Adrenal gland (tissue), 12 donors: Measurements from ENCODE around the gene VPS54. TPM values are rescaled to one million over a fixed set of nuclear protein-coding genes. Genes with fewer than 3 reads are reported as not detected.

Source experiments
- DNase-seq, 7 donors: peaks; one replicate each; pipeline ENCODE4 v3.0.0-alpha.2; 2019 to 2020
- H3K27ac ChIP-seq, 5 donors: fragments of 200-600 bp; sonication (generic) in 4 of 5; 1 replicate in 3 of 5; 2 replicates in 2 of 5; pipeline versions ENCODE4 v1.5.1 to v1.8.0; 2016 to 2020; ENCODE audit warnings: mild to moderate bottlenecking in 1 of 5
- H3K27me3 ChIP-seq: fragments of 200-600 bp; 2 replicates; pipeline ENCODE4 v1.8.0; 2021
- H3K36me3 ChIP-seq, 2 donors: fragments of 200-600 bp; replicated peaks in 1 of 2; 1 replicate in 1 of 2; 2 replicates in 1 of 2; pipeline versions ENCODE4 v1.5.1 to v1.8.0; 2018 to 2022
- H3K4me1 ChIP-seq, 2 donors: fragments of 200-600 bp; replicated peaks in 1 of 2; 1 replicate in 1 of 2; 2 replicates in 1 of 2; pipeline versions ENCODE4 v1.5.1 to v1.8.0; 2018 to 2021
- H3K4me3 ChIP-seq, 4 donors: fragments of 200-600 bp; sonication (generic) in 3 of 4; one replicate each; pipeline ENCODE4 v1.5.1; 2016 to 2018
- H3K9me3 ChIP-seq, 3 donors: fragments of 200-600 bp; sonication (generic) in 1 of 3; replicated peaks in 1 of 3; 1 replicate in 2 of 3; 2 replicates in 1 of 3; pipeline versions ENCODE4 v1.5.1 to v1.8.0; 2016 to 2021
- CTCF ChIP-seq, 6 experiments: fragments of 450-650 bp in 4 of 6; fragments of 200-600 bp in 2 of 6; sonication (generic) in 1 of 6; IDR thresholded peaks; 1 replicate in 5 of 6; 2 replicates in 1 of 6; pipeline versions ENCODE4 v1.5.1 to v1.8.0; 2016 to 2021; ENCODE audit warnings: antibody characterized with exemption in 6 of 6, mild to moderate bottlenecking in 2 of 6, moderate library complexity in 1 of 6
- POLR2A ChIP-seq, 2 donors: fragments of 450-650 bp; IDR thresholded peaks; one replicate each; pipeline ENCODE4 v1.6.1; 2017; ENCODE audit warnings: antibody characterized with exemption in 2 of 2, mild to moderate bottlenecking in 2 of 2, moderate library complexity in 1 of 2
- WGBS, 4 donors: extraction: QIAGEN DNeasy Blood & Tissue Kit in 2 of 4; methylation state at CpG; one replicate each; pipeline versions ENCODE4 v1.1.5 to v1.1.7; 2013 to 2017; 5-methylcytosine and 5-hydroxymethylcytosine counted together
- intact Hi-C, 2 donors: fragments of 100-400 bp; cut with DNase I; formaldehyde crosslinking; loops; one replicate each; pipeline versions ENCODE4 v1.14.1 to v1.15.0; 2022 to 2023
- polyA plus RNA-seq, 3 donors: library from polyadenylated mRNA; stranded (reverse); fragments of 200-250 nt in 2 of 3; fragments of 350-450 nt in 1 of 3; fragmentation: Illumina TruSeq in 1 of 3; extraction: RNeasy Lipid Tissue Mini Kit (QIAGEN cat#74804) in 1 of 3; gene quantifications; one replicate each; pipeline ENCODE4 v1.2.3, GENCODE V29; 2013 to 2014
- total RNA-seq, 9 donors: library from RNA; depleted of rRNA in 4 of 9; stranded (reverse); fragments of >200 nt in 4 of 9; fragments of 120-200 nt in 1 of 9; fragmentation: NEBNext Ultra II Directional in 1 of 9; extraction: Animal tissue kit (Norgen Biotek cat#: 25700) in 1 of 9; gene quantifications; one replicate each; pipeline versions ENCODE4 v1.1.0 to v1.2.4, GENCODE V29; 2013 to 2023
- donor health status: healthy with polysubstance abuse.
- donor health status: Bipolar disorder and iron deficiency.
- donor health status: DM: yes; HTN: yes; CAD: no.
- donor health status: DM: no; HTN: no; CAD: no.
- donor health status: DM: no; HTN: no; CAD: no.
- donor health status: DM: yes; HTN: yes; CAD: no.

The VPS54 gene
- total and polyA plus RNA-seq, 12 donors, result 15.1 to 38.9 (median 19.0) TPM

- DNase-seq, result peak; percentile 21 to 63 (median 39)
- Histone ChIP-seq H3K36me3 (peaks cover 0 to 68% of the 10 kb centered on the region in 2 donors), H3K9me3 (no peaks in the 10 kb centered on the region), H3K4me1 (no peaks in the 10 kb centered on the region), H3K4me3 (no peak overlapping the region), H3K27ac (no peak overlapping the region), H3K27me3 (no peaks in the 10 kb centered on the region)
- intact Hi-C loops, result no loop called here
- 89 to 96% (median 92%) methylated on average over 6 of the region's 6 CpGs for WGBS, 4 donors
- TF ChIP-seq POLR2A (IDR thresholded peaks at IDR 0.05) (no peak), CTCF (IDR thresholded peaks at IDR 0.05) (peak; percentile 39 to 73 (median 68))
Observed at GRCh38 chr2:63888490-63889402, 130.5 kb downstream of the VPS54 start.

GRCh38 chr2:63888053-63888452, 131.2 kb downstream of the VPS54 start:
- no peaks in the 10 kb centered on the region for H3K27me3 ChIP-seq
- H3K4me3 ChIP-seq, result no peak overlapping the region
- TF ChIP-seq CTCF (IDR thresholded peaks at IDR 0.05) (no peak), POLR2A (IDR thresholded peaks at IDR 0.05) (no peak)
- WGBS, 4 donors, result 92 to 98% (median 96%) methylated on average over 2 of the region's 2 CpGs
- no peak overlapping the region for H3K27ac ChIP-seq
- intact Hi-C loops, result no loop called here
- H3K4me1 ChIP-seq, result no peaks in the 10 kb centered on the region
- H3K9me3 ChIP-seq, result no peaks in the 10 kb centered on the region
- no peak for DNase-seq
- H3K36me3 ChIP-seq, result peaks cover 0 to 71% of the 10 kb centered on the region in 2 donors

- H3K4me1 ChIP-seq, result no peaks in the 10 kb centered on the region
- TF ChIP-seq POLR2A (IDR thresholded peaks at IDR 0.05) (no peak), CTCF (IDR thresholded peaks at IDR 0.05) (no peak)
- intact Hi-C loops, result no loop called here
Observed at GRCh38 chr2:63886445-63886844, 132.8 kb downstream of the VPS54 start.

GRCh38 chr2:63882395-63883105, 136.7 kb downstream of the VPS54 start:
- intact Hi-C loops, result no loop called here
- Histone ChIP-seq H3K27me3 (no peaks in the 10 kb centered on the region), H3K9me3 (no peaks in the 10 kb centered on the region), H3K4me1 (no peaks in the 10 kb centered on the region), H3K4me3 (no peak overlapping the region), H3K27ac (no peak overlapping the region), H3K36me3 (peaks cover 0 to 38% of the 10 kb centered on the region in 2 donors)
- 86 to 94% (median 90%) methylated on average over 3 of the region's 3 CpGs for WGBS, 4 donors
- TF ChIP-seq POLR2A (IDR thresholded peaks at IDR 0.05), result no peak
- TF ChIP-seq CTCF (IDR thresholded peaks at IDR 0.05), result no peak
- DNase-seq, result no peak

More at GRCh38 chr2:63886445-63886844, 132.8 kb downstream of the VPS54 start:
- peaks cover 0 to 75% of the 10 kb centered on the region in 2 donors for H3K36me3 ChIP-seq
- H3K27me3 ChIP-seq, result no peaks in the 10 kb centered on the region
- no peak overlapping the region for H3K27ac ChIP-seq
- no peak for DNase-seq
- WGBS, 4 donors, result 91 to 100% (median 96%) methylated on average over 2 of the region's 2 CpGs
- H3K9me3 ChIP-seq, result no peaks in the 10 kb centered on the region
- no peak overlapping the region for H3K4me3 ChIP-seq
